Keratinocyte (primary cell): ENCODE measurements around the gene IWS1.

Source experiments
- CTCF ChIP-seq, 3 experiments: IDR thresholded peaks in 1 of 3; conservative IDR thresholded peaks in 1 of 3; optimal IDR thresholded peaks in 1 of 3; 2 replicates in 2 of 3; 3 replicates in 1 of 3; pipeline versions ENCODE3 to v1.5.1; 2011; ENCODE audit warnings: low read length in 3 of 3, mild to moderate bottlenecking in 3 of 3, moderate library complexity in 2 of 3, control low read depth in 1 of 3, inconsistent platforms in 1 of 3; ENCODE audit not compliant: insufficient read depth in 2 of 3; ENCODE audit errors: extremely low read depth in 1 of 3
- EZH2 ChIP-seq: IDR thresholded peaks from one replicate; pipeline ENCODE4 v1.6.1; 2012; ENCODE audit warnings: inconsistent platforms, mild to moderate bottlenecking, low read length, moderate library complexity

GRCh38 chr2:127542231-127542630, 15.9 kb upstream of the IWS1 start:
- TF ChIP-seq CTCF (optimal IDR thresholded peaks at IDR 0.05 in 1 of 3, IDR thresholded peaks at IDR 0.05 in 1 of 3, conservative IDR thresholded peaks at IDR 0.05 in 1 of 3; ENCODE audit: extremely low read depth in 1 of 3, insufficient read depth in 2 of 3, low read length in 3 of 3) (no peak), EZH2 (no peak)
